ENCODE measurements around the gene HOXA7.

Gene HOXA7

GRCh38 chr7:27159266-27160144 is 3.0 kb upstream of the HOXA7 start:
- DNase-seq, result no peak

- no peak for DNase-seq
These were observed 2.2 kb upstream of the HOXA7 start for GRCh38 chr7:27158436-27159265.

GRCh38 chr7:27157702-27158431 is 1.4 kb upstream of the HOXA7 start:
- DNase-seq, result no peak

- DNase-seq, result no peak
These were observed 634 bp upstream of the HOXA7 start for GRCh38 chr7:27156916-27157701.

- DNase-seq, result peak in 1 of 3 donors; percentile 54
These were observed 513 bp downstream of the HOXA7 start for GRCh38 chr7:27155816-27156507.

GRCh38 chr7:27154901-27155815 is 1.3 kb downstream of the HOXA7 start:
- peak in 1 of 3 donors; percentile 39 for DNase-seq

GRCh38 chr7:27154369-27154768 is 2.1 kb downstream of the HOXA7 start:
- no peak for DNase-seq

- DNase-seq, result no peak
These were observed 2.9 kb downstream of the HOXA7 start for GRCh38 chr7:27153526-27153925.

- DNase-seq, result no peak
These were observed 3.5 kb downstream of the HOXA7 start for GRCh38 chr7:27152816-27153442.

GRCh38 chr7:27151931-27152815 is 4.3 kb downstream of the HOXA7 start, which contains the start of gene HOXA3:
HOXA3 (minus strand) TSS chr7:27152583; CDS start chr7:27110640, 41,943 bp downstream.
- DNase-seq, result peak in 1 of 3 donors; percentile 57

- no peak for DNase-seq
These were observed 5.0 kb downstream of the HOXA7 start for GRCh38 chr7:27151341-27151930.

- DNase-seq, result peak; percentile 79 to 90 (median 87)
These were observed 5.7 kb downstream of the HOXA7 start for GRCh38 chr7:27150568-27151340.

- DNase-seq, result no peak
These were observed 6.5 kb downstream of the HOXA7 start for GRCh38 chr7:27149842-27150567.

- DNase-seq, result no peak
These were observed 7.5 kb downstream of the HOXA7 start for GRCh38 chr7:27148756-27149641.

- DNase-seq, result no peak
These were observed 8.3 kb downstream of the HOXA7 start for GRCh38 chr7:27148031-27148755.
